Ishikawa (cell line): ENCODE data around the gene NXNL1.

Experiments
- EP300 ChIP-seq: IDR thresholded peaks from 2 replicates; pipeline ENCODE4 v1.6.1; 2012; ENCODE audit warnings: borderline replicate concordance
- NFIC ChIP-seq: IDR thresholded peaks from 2 replicates; pipeline ENCODE4 v1.6.1; 2012
- TAF1 ChIP-seq: IDR thresholded peaks from 2 replicates; pipeline ENCODE4 v1.6.1; 2012; ENCODE audit warnings: low read depth, mild to moderate bottlenecking
- TCF12 ChIP-seq: IDR thresholded peaks from 2 replicates; pipeline ENCODE4 v1.6.1; 2012; ENCODE audit warnings: low read depth
- TEAD4 ChIP-seq: IDR thresholded peaks from 2 replicates; pipeline ENCODE4 v1.6.1; 2012
- ZBTB7A ChIP-seq: IDR thresholded peaks from 2 replicates; pipeline ENCODE4 v1.6.1; 2012; ENCODE audit warnings: low read depth
- TF ChIP-seq, protein P1 (sequence below): IDR thresholded peaks from 2 replicates; pipeline ENCODE4 v1.6.1; 2012; ENCODE audit warnings: low read depth, mild to moderate bottlenecking

DNA sequence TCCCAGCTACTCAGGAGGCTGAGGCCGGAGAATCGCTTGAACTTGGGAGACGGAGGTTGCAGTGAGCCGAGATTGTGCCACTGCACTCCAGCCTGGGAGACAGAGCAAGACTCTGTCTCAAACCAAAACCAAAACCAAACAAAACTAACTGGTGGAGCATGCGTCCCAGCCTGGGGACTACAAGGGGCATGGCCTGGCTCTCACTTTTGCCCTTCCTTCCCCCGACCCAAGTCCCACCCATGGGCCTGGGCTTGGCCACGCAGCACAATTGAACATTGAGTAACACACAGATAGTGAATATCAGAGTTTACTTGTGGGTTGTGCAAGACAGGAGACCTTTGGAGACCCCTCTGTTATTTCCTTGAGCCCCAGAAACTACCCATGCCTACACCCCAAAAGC, 25.5 kb downstream of the NXNL1 start:
- TF ChIP-seq TAF1 (no peak), ZBTB7A (no peak), EP300 (no peak), TCF12 (no peak), NFIC (no peak), TEAD4 (no peak)
- TF ChIP-seq, protein P1, sequence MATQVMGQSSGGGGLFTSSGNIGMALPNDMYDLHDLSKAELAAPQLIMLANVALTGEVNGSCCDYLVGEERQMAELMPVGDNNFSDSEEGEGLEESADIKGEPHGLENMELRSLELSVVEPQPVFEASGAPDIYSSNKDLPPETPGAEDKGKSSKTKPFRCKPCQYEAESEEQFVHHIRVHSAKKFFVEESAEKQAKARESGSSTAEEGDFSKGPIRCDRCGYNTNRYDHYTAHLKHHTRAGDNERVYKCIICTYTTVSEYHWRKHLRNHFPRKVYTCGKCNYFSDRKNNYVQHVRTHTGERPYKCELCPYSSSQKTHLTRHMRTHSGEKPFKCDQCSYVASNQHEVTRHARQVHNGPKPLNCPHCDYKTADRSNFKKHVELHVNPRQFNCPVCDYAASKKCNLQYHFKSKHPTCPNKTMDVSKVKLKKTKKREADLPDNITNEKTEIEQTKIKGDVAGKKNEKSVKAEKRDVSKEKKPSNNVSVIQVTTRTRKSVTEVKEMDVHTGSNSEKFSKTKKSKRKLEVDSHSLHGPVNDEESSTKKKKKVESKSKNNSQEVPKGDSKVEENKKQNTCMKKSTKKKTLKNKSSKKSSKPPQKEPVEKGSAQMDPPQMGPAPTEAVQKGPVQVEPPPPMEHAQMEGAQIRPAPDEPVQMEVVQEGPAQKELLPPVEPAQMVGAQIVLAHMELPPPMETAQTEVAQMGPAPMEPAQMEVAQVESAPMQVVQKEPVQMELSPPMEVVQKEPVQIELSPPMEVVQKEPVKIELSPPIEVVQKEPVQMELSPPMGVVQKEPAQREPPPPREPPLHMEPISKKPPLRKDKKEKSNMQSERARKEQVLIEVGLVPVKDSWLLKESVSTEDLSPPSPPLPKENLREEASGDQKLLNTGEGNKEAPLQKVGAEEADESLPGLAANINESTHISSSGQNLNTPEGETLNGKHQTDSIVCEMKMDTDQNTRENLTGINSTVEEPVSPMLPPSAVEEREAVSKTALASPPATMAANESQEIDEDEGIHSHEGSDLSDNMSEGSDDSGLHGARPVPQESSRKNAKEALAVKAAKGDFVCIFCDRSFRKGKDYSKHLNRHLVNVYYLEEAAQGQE = no peak
